Myometrial cell (primary cell): ENCODE results near the gene KLF18. TPM values are rescaled to one million over a fixed set of nuclear protein-coding genes. Genes with fewer than 3 reads are reported as not detected.

Experiments used
- total RNA-seq: library from RNA; depleted of rRNA; stranded (reverse); fragments of >200 nt; gene quantifications from 2 replicates; pipeline ENCODE4 v1.2.3, GENCODE V29; 2015

The KLF18 gene
- not detected in 2 replicates for total RNA-seq

GRCh38 chr1:44141531-44141930, at the start of gene KLF18:
KLF18 (minus strand) TSS chr1:44141631; CDS start chr1:44141631, 0 bp downstream.

GRCh38 chr1:44118682-44119081, 22.7 kb downstream of the KLF18 start, which contains the start of gene KLF17:
KLF17 (plus strand) TSS chr1:44118821; CDS start chr1:44118908, 87 bp downstream.

Other genes starting within 250 kb of the KLF18 start
- gene ARTN, start 207.8 kb downstream of the KLF18 start, total RNA-seq = not detected in 2 replicates
- gene IPO13, start 194.7 kb downstream of the KLF18 start, total RNA-seq = 23.7 and 26.2 TPM in 2 replicates
- gene DPH2, start 171.6 kb downstream of the KLF18 start, total RNA-seq = 16.5 and 49.0 TPM in 2 replicates
- 126 and 144 TPM in 2 replicates for gene ATP6V0B, start 166.7 kb downstream of the KLF18 start, total RNA-seq
- 134 and 142 TPM in 2 replicates for gene B4GALT2, start 162.4 kb downstream of the KLF18 start, total RNA-seq
- 3.7 and 6.0 TPM in 2 replicates for gene CCDC24, start 150.0 kb downstream of the KLF18 start, total RNA-seq
- 3.9 and 5.5 TPM in 2 replicates for gene SLC6A9, start 110.2 kb downstream of the KLF18 start, total RNA-seq
- gene KLF17, start 22.8 kb downstream of the KLF18 start, total RNA-seq = under 0.01 TPM in 1 of 2 replicates, not detected in the other
- 38.1 and 49.1 TPM in 2 replicates for gene DMAP1, start 71.8 kb upstream of the KLF18 start, total RNA-seq
- 64.9 and 74.4 TPM in 2 replicates for gene ERI3, start 213.6 kb upstream of the KLF18 start, total RNA-seq